ENCODE data around the gene PSEN2. TPM values are rescaled to one million over a fixed set of nuclear protein-coding genes. Genes with fewer than 3 reads are reported as not detected.

The PSEN2 gene
- total and polyA plus RNA-seq, 9 of the 15 experiments (the other 6 are each of a cell fraction or from before 2014, with no cell fraction given): 2.3 to 21.5 (median 13.7) TPM

- intact Hi-C loops (cut with micrococcal nuclease) (no loop called here), in situ Hi-C loops (cut with MboI) (no loop called here)
- no TSS peak for BruUV-seq (replicated peaks)
- ChIA-PET CTCF (ENCODE audit: low intra/inter-chr PET ratio) (no interaction called here), POLR2A (no interaction called here)
- no peaks in the 10 kb centered on the region for H3K9me3 ChIP-seq (replicated peaks; ENCODE audit: control insufficient read depth, insufficient read depth, low read depth, low read length)
- no peaks in the 10 kb centered on the region for H3K9me1 ChIP-seq (ENCODE audit: control insufficient read depth, insufficient read depth, low read length)
- H3K4me1 ChIP-seq (replicated peaks in 1 of 2; ENCODE audit: control insufficient read depth in 2 of 2, insufficient read depth in 2 of 2, low read length in 2 of 2): peaks cover 15 to 22% of the 10 kb centered on the region in 2 experiments
- H3K9ac ChIP-seq (ENCODE audit: insufficient read depth in 1 of 2, low read depth in 2 of 2, low read length in 2 of 2): no peak overlapping the region
- peaks cover 9% of the 10 kb centered on the region; the same call in 2 of the 3 replicates for H3K79me2 ChIP-seq (ENCODE audit: control insufficient read depth, insufficient read depth, low read length)
- WGBS (ENCODE audit: insufficient coverage, low coverage, missing lambda C conversion rate): 36% methylated on average over 6 of the region's 6 CpGs
- FAIRE-seq (no peak), ATAC-seq (no peak), DNase-seq (ENCODE audit: extremely low read depth in 1 of 4, low spot score in 3 of 4) (no peak)
- no peak overlapping the region for H2AFZ ChIP-seq (ENCODE audit: low read depth, low read length)
- H3K4me2 ChIP-seq (ENCODE audit: insufficient read depth, low read length): no peak overlapping the region
- no peak overlapping the region for H3K4me3 ChIP-seq
- H3K36me3 ChIP-seq (ENCODE audit: control insufficient read depth, insufficient read depth, low read length): no peaks in the 10 kb centered on the region
- no peaks in the 10 kb centered on the region for H4K20me1 ChIP-seq (replicated peaks; ENCODE audit: control insufficient read depth, insufficient read depth, low read length)
- peaks cover 21 to 24% of the 10 kb centered on the region in 2 experiments for H3K27me3 ChIP-seq (ENCODE audit: control insufficient read depth in 2 of 2, insufficient read depth in 2 of 2, low read length in 2 of 2)
- no peak overlapping the region for H3K27ac ChIP-seq (ENCODE audit: extremely low read depth, low read depth, low read length)
- TF ChIP-seq STAT5A (IDR thresholded peaks at IDR 0.05; ENCODE audit: borderline replicate concordance, low read length) (no peak), MNT (conservative IDR thresholded peaks at IDR 0.05) (no peak), ESRRA (IDR thresholded peaks at IDR 0.05; ENCODE audit: borderline replicate concordance, low read depth) (no peak), TCF7 (IDR thresholded peaks at IDR 0.05; ENCODE audit: borderline replicate concordance) (no peak), ZBTB5 (IDR thresholded peaks at IDR 0.05) (no peak), CREB1 (IDR thresholded peaks at IDR 0.05) (no peak), CREB1 (CRISPR knock-in tag; IDR thresholded peaks at IDR 0.05) (no peak), KDM5B (IDR thresholded peaks at IDR 0.05; ENCODE audit: insufficient replicate concordance, low read depth, low read length) (no peak), RCOR1 (IDR thresholded peaks at IDR 0.05; ENCODE audit: borderline replicate concordance in 1 of 2, low read depth in 2 of 2, low read length in 2 of 2) (no peak), ZNF165 (CRISPR knock-in tag; IDR thresholded peaks at IDR 0.05; ENCODE audit: borderline replicate concordance) (no peak), ZBTB49 (CRISPR knock-in tag; IDR thresholded peaks at IDR 0.05; ENCODE audit: borderline replicate concordance) (no peak), ZNF184 (CRISPR knock-in tag; IDR thresholded peaks at IDR 0.05) (no peak)
Observed at GRCh38 chr1:226867461-226868054, 2.9 kb upstream of the PSEN2 start.
